GM18870 (cell line): ENCODE results near the gene WWOX.
"Not testable (repeated sequence)": the region's sequence is repeated elsewhere in the genome, so short reads cannot be mapped to it uniquely, and the experiment has no call there.

ENCODE experiments used
- ATAC-seq: cut with Tn5 transposase; IDR thresholded peaks from one replicate; pipeline ENCODE4 v1.9.1; 2021; ENCODE audit warnings: moderate library complexity; ENCODE audit not compliant: unreplicated experiment

WWOX gene

DNA sequence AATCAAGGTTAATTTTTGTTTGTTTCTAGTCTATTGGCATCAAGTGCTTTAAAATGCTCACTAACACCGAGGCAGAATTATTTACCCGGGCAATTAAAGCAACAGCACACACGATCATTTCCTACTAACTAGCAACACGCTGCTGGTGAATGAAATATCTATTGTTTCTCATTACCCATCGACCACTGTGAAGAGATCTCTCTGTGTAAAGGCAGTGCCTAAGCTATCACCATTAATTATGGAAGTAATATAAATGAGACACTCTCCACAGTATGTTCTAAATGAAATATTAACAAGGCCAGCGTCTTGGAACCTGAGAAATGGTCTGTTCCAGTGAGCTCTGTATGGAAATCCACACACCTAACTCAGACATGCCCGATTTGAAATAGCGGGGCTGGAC, 1103.5 kb downstream of the WWOX start:
- ATAC-seq = no peak

DNA sequence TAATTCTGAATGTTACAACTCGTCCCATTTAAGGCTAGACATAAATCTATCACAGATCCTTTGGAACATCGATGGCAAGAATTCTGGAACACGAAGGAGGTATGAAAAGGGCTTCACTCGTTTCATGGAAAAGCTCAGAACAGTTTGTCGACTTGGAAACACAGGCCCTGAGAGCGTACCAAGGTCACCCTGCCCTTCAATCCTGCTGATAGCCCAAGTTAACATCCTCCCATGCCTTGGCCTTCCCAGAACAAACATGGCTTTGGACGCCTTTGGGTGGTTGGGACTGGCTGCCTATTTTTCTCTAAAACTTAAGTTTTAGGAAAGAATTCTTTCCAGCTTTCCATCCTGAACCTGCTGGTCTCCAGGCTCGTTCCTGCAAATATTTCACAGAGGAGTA, 1105.0 kb downstream of the WWOX start:
- no peak for ATAC-seq

DNA sequence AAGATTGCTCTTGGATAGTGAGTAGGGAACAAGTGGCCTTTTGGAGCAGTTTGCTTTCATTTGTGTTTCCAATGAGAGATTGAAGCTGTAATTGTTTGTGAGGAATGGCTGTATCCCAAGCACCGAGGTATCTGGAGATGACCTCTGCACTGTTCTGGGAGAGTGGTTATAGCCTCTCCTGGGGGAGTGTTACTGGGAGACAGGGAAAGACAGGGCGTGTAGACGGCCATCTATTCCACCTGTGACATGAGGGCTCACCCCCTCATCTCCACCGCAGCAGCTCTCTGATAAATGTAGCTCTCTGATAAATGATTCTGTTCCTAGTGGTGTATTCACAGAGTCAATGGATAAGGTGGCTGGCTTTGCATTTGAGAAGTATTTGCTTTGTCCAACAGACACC, 1107.4 kb downstream of the WWOX start:
- no peak for ATAC-seq

GRCh38 chr16:79209308-79209707, 1109.9 kb downstream of the WWOX start:
- ATAC-seq = no peak

GRCh38 chr16:79210607-79211006, 1111.2 kb downstream of the WWOX start:
- no peak for ATAC-seq

GRCh38 chr16:79211586-79211985, 1112.1 kb downstream of the WWOX start:
- ATAC-seq = no peak

DNA sequence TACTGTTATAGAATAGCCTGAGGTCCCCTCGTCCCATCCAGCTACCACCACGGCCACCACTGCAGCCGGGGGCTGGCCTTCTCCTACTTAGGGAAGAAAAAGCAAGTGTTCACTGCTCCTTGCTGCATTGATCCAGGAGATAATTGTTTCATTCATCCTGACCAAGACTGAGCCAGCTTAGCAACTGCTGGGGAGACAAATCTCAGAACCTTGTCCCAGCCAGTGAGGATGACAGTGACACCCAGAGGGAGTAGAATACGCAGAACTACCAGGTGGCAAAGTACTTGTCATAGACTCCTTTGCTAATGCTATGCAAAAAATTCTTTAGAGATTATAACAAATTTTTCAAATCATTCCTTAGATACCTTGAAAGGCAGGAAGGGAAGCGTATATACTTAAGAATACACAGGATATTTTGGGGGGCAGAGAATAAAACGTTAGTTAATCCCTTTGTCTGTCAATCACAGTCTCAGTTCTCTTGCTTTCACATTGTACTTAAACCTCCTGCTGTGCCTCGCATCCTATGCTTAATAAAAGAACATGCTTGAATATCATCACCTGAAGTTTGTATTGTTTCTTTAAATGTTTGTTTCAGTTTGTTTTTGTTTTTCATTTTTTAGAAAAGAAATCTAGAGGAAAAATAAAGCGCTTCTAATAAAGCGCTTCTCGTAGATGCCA, 1112.8 kb downstream of the WWOX start:
- ATAC-seq = no peak

DNA sequence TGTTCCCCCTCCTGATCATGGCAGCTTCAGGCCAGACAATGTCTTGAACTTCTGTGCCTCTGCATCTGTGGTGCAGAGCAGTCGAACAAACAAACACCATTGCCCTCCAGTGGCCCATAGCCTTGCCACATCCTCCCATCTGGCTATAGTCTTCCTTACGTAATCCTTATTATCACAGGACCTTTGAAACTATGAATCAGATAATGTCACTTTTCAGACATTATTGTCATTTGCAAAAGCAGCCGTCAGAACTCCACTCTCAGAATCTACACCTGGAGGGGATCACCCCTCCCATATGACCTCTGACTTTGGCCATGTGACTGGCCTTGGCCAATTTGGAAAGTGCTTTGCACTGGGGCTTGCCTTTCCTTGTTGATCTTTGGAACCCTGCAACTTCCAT, 1113.8 kb downstream of the WWOX start:
- ATAC-seq = no peak

- no peak for ATAC-seq
Measured at GRCh38 chr16:79215289-79215688, 1115.8 kb downstream of the WWOX start.

DNA sequence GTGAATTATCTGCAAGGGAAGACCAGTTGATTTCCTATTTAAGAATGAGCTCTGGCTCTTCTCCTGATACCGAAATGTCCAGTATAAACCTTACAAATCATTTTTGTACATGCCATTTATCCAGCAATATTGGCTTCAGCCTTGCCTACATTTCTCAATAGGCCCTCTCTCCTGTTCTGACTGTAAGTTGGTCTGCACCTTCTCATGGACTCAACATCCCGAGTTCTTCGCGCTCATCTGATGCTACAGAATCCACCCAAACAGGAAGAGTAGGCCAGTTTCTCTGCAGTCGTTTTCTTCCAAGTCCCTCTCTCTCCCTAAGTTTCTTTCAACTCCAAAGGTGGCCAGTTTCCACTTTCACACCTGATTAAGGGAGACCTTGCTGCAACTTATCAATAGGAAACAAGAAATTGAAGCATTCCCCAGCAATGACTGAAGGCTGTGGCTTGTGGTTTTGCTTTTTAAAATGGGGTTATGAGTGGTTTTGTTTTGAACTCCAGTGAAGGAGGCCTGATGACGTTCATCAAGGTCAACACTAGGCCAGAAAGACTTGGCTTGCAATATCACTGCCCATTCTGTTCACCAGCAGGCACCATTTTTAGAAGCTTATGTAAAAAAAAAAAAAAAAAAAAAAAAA, 1118.0 kb downstream of the WWOX start:
- no peak for ATAC-seq

DNA sequence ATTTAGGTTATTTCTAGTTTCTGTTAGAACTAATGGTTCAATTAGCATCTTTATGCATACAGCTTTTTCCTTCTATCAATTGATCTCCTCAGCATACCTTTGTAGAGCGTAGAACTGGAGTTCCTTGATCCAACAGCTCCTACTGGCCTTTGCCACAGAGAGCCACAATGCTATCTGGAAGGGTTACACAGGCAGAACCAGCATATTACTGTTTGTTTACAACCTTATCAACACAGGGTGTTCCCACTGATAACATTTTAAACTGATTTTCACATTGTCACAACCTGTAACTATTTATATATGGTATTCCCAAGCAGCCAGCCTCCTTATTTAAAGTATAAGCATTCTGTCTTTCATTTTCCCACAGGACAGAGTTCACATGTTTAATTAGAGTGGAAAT, 1118.9 kb downstream of the WWOX start:
- no peak for ATAC-seq

DNA sequence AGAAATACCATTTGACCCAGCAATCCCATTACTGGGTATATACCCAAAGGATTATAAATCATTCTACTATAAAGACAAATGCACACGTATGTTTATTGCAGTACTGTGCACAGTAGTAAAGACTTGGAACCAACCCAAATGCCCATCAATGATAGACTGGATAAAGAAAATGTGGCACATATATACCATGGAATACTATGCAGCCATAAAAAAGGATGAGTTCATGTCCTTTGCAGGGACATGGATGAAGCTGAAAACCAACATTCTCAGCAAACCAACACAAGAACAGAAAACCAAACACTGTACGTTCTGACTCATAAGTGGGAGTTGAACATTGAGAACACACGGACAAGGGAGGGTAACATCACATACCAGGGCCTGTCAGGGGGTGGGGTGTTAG, 1126.5 kb downstream of the WWOX start:
- ATAC-seq = not testable (repeated sequence)

DNA sequence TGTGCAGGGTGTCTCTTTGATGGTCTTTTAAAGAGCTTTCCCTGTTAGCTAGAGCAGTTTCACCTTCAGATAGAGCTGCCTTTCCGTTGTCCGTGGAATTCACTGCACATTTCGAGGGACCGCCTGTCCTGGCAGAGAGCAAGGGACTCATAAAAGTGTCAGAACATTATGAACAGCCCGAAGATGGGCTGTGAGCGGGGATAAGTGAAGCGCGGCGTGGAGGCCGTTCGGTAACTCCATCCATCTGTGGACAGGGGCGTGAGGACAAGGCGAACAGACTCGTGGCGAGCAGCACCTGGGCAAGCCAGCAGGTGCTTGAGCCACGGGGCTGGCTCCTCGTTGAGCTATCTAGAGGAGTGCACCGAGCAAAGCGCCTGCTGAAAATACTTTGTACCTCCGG, 1129.9 kb downstream of the WWOX start:
- no peak for ATAC-seq

GRCh38 chr16:79245700-79246099, 1146.2 kb downstream of the WWOX start:
- not testable (repeated sequence) for ATAC-seq

- ATAC-seq = no peak
Measured at GRCh38 chr16:79247386-79247785, 1147.9 kb downstream of the WWOX start.

- no peak for ATAC-seq
Measured at GRCh38 chr16:79248351-79248750, 1148.9 kb downstream of the WWOX start.

DNA sequence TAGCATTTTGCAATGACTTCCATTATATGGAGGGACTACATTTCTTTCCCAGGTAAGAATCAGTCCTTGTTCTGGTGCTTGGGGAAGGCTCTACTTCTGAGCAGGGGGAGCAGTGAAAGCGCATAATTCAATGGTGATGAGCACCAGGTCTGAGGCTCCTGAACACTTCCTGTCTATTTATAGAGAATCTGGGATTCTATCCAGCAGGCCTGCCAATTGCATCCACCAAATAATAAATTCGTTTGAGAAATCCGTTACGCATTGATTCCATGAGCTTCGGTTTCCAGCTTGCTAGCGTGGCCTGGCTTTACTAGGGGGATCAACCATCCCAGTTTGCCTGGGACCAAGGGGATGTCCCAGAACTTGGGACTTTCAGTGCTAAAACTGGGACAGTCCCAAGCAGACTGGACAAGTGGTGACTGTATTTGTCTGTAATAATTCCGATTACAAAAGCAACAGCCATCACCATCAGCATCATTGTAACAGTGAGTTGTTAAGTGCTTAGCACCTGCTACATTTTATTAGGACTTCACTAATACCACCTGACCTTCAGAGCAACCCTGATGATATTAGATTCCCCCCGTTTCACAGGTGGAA, 1151.1 kb downstream of the WWOX start:
- no peak for ATAC-seq

DNA sequence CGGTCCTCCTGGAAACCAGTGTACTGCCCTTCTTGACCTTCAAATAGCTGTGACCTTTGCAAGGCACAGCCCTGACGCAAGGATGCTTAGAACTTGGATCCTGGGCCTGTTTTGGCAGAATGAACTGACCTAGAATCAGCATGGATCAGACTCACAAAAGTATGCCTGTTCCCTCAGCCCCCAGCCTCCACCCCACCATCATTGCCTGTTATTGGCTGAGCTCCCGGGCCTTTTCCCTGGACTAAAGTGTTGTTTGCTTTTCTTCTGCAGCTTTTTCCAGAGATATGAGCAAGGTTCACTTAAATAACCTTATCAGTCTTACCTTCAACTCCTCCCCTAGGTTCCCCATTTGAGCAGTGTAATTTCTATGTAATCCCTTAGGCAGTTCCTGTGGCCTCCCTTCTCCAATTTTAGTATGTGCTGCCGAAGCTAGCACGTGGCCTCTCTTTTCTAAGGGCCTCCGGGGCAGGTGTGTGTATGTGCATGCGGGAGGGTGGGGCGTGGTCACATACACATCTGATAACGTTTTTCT, 1153.7 kb downstream of the WWOX start:
- no peak for ATAC-seq

DNA sequence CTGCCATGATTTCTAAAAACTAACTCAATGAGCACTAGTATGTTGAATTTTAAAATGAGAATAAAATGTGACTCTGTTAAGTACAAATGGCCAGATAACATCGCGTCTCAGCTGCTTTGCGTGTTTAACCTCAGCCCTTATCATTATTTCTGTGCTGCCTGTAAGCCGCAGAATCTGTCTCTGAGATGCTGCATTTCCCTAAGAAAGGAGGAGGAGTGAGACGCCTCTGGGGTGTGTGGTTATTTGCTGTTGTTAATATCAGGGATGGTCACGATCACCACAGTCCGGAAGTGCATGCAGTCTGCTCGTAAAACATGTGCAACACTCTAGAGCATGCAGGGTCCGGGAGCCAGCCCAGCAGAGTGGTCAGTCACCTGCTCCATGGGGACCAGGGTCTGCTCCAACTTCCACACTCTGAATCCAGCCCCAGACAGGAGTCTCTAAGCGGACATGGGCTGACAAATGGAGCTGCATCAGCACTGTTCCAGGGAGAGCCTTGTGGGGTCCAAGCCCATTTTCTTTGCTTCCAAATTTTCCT, 1158.6 kb downstream of the WWOX start:
- ATAC-seq = no peak

DNA sequence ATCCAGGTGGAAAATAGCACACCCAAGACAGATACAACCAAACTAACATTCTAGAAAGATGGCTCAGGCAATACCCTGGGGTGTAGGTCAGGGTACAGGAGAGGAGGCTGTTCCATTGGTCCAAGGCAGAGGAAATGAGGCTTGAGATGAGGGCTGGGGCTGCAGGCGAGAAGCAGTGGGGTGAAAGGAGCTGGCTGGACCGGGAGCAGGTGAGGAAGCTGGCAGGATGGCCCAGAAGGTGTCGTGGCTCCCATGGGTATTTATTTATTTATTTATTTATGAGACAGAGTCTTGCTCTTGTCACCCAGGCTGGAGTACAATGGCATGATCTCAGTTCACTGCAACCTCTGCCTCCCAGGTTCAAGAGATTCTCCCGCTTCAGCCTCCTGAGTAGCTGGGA, 1161.4 kb downstream of the WWOX start:
- ATAC-seq = not testable (repeated sequence)

DNA sequence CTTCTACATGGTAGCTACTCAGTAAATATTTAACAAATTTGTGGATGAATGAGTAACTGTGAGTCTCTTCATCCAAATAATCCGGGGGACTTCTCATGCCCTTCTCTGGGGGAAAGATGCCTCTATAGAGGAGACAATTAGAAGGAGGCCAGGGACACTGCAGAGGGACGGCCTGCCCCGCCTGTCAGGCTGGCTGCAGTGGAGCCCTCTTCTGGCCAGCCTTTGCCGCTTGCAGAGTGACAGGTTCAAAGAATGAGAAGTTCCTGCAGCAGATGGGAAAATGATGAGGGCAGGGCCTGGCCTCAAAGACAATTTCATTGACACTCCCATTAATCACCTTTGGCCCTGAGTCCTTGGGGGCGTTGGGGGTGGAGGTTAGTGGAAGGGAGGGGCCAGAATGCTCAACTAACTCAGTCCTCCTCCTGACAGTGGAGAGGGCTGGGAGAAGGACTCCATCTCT, 1162.1 kb downstream of the WWOX start:
- ATAC-seq = no peak
